ENCODE measurements around the gene SLC27A4.

- no peak for TF ChIP-seq CTCF (IDR thresholded peaks at IDR 0.05)
- TF ChIP-seq POLR2A (IDR thresholded peaks at IDR 0.05) = no peak
Observed at GRCh38 chr9:128382261-128382660, 41.9 kb downstream of the SLC27A4 start.

All from heart left ventricle (tissue), 13 donors.